AG20443 (cell line): ENCODE results near the gene HIVEP3.
A peak's percentile ranks its signal among the peaks of the same experiment; 100 is the strongest.

Experiments
- DNase-seq: peaks from one replicate; pipeline ENCODE4 v3.0.0; 2012; ENCODE audit warnings: low spot score, mixed read lengths

Gene HIVEP3

GRCh38 chr1:41613689-41614574 lies 304.8 kb downstream of the HIVEP3 start:
- peak; percentile 43 for DNase-seq

GRCh38 chr1:41612953-41613352 lies 305.8 kb downstream of the HIVEP3 start:
- peak; percentile 48 for DNase-seq

GRCh38 chr1:41611932-41612450 lies 306.7 kb downstream of the HIVEP3 start:
- no peak for DNase-seq

GRCh38 chr1:41611068-41611931 lies 307.4 kb downstream of the HIVEP3 start:
- no peak for DNase-seq

GRCh38 chr1:41610361-41610760 lies 308.4 kb downstream of the HIVEP3 start:
- DNase-seq = no peak

- no peak for DNase-seq
Observed at GRCh38 chr1:41609166-41609883, 309.4 kb downstream of the HIVEP3 start.

GRCh38 chr1:41608211-41608610 lies 310.5 kb downstream of the HIVEP3 start:
- DNase-seq = no peak

- DNase-seq = no peak
Observed at GRCh38 chr1:41607808-41608207, 310.9 kb downstream of the HIVEP3 start.

GRCh38 chr1:41599912-41600311 lies 318.8 kb downstream of the HIVEP3 start:
- no peak for DNase-seq

GRCh38 chr1:41598325-41598724 lies 320.4 kb downstream of the HIVEP3 start:
- no peak for DNase-seq

- no peak for DNase-seq
Observed at GRCh38 chr1:41592451-41593125, 326.1 kb downstream of the HIVEP3 start.

GRCh38 chr1:41591891-41592290 lies 326.8 kb downstream of the HIVEP3 start:
- no peak for DNase-seq

- no peak for DNase-seq
Observed at GRCh38 chr1:41590331-41590730, 328.4 kb downstream of the HIVEP3 start.

GRCh38 chr1:41589395-41589794 lies 329.3 kb downstream of the HIVEP3 start:
- no peak for DNase-seq

GRCh38 chr1:41588334-41588875 lies 330.3 kb downstream of the HIVEP3 start:
- DNase-seq = no peak

- DNase-seq = no peak
Observed at GRCh38 chr1:41587791-41588190, 330.9 kb downstream of the HIVEP3 start.

GRCh38 chr1:41586230-41586629 lies 332.5 kb downstream of the HIVEP3 start:
- DNase-seq = no peak

- no peak for DNase-seq
Observed at GRCh38 chr1:41583658-41584547, 334.8 kb downstream of the HIVEP3 start.

GRCh38 chr1:41582851-41583657 lies 335.7 kb downstream of the HIVEP3 start:
- no peak for DNase-seq
